Renal cortical epithelial cell (primary cell): ENCODE results near the gene C9orf50. TPM values are rescaled to one million over a fixed set of nuclear protein-coding genes. Genes with fewer than 3 reads are reported as not detected.
"Not testable (repeated sequence)": the region's sequence is repeated elsewhere in the genome, so short reads cannot be mapped to it uniquely, and the experiment has no call there.

Source experiments
- DNase-seq: peaks from one replicate; pipeline ENCODE4 v3.0.0-alpha.2; 2011; ENCODE audit warnings: low read depth
- total RNA-seq: library from RNA; depleted of rRNA; stranded (reverse); fragments of >200 nt; gene quantifications from 2 replicates; pipeline ENCODE4 v1.2.3, GENCODE V29; 2014

Gene C9orf50, protein sequence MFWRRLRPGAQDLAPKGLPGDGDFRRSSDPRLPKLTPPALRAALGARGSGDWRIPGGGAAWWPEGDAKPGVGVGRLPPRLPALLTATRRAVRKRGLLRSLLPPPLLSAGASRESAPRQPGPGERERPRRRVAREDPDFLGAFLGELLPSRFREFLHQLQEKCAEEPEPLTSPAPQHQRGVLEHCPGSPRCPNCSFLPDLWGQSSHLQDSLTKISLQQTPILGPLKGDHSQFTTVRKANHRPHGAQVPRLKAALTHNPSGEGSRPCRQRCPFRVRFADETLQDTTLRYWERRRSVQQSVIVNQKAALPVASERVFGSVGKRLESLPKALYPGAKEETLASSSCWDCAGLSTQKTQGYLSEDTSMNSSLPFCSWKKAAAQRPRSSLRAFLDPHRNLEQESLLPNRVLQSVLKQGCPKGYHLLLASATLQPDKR
- total RNA-seq = 0.05 TPM in 1 of 2 replicates, not detected in the other

DNA sequence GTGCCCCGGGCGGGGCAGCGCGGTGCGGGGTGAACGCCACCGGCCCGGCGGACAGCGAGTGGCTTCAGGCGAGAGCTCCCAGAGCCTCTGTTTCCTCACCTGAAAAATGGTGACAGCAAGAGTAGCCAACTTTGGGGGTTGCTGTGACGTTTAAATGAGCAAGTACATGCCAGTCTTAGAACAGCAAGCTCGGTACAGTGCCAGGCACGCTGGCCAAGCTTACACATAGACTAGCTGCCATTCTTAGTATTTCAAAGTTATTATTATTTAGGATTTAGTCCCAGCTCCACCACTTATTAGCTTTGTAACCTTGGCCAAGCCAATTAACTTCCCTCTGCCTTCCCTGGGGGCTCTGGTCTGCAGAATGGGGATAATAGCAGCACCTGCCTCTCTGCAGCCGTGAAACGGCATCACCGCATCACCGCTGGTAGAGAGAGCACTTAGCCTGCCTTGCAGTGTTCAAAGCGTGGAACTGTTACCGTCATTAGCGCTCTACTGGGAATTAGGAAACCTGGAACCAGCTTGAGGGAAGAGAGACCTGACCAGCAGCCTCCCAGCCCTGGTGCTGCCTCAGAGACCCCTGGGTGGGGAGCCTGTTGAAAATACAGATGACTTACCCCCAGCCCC, at the start of gene C9orf50:
Gene C9orf50, minus strand, starts transcription at position 433 of the 627 bp plus-strand sequence. CDS start 527 bp downstream, outside the sequence.
- DNase-seq = no peak

DNA sequence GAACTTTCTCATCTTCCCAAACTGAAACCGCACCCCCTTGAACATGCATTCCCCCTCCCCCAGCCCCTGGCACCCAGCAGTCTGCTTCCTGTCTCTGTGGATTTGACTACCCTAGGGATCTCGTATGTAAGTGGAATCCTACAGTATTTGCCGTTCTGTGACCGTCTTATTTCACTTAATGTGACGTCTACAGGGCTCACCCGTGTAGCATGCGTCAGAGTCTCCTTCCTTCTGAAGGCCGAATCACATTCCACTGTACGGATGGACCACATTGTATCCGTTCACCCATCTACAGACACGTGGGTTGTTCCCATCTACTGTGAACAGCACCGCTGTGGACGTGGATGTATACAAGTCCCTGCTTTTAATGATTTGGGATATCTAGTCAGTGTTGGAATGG, 49.0 kb upstream of the C9orf50 start:
- DNase-seq = no peak

DNA sequence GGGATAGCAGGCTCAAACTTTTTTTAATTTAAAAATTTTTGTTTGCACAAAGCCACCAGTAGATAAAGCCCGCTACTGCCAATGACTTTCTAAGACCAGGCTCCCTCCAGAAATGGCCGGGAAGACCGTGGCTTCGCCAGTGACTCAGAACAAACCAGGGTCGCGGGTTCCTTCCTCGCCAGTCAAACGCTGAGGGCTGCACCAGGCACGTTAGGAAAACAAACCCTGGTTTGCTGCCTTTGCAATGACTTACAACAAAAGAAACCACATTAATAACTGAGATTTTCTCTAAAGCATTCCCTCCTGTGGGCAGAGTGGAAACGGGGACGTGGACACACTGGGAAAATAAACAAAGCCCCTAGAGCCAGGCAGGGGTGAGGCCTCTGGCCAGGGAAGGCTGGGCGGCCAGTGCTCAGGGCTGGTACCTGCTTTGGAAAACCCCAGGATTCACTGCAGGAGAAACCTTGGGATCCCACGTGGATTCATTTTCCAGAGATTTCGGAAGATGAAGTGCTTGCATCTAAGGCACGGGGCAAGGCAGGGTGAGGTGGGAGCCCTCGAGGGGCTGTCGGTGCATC, 48.3 kb upstream of the C9orf50 start:
- peak; percentile 73 for DNase-seq

DNA sequence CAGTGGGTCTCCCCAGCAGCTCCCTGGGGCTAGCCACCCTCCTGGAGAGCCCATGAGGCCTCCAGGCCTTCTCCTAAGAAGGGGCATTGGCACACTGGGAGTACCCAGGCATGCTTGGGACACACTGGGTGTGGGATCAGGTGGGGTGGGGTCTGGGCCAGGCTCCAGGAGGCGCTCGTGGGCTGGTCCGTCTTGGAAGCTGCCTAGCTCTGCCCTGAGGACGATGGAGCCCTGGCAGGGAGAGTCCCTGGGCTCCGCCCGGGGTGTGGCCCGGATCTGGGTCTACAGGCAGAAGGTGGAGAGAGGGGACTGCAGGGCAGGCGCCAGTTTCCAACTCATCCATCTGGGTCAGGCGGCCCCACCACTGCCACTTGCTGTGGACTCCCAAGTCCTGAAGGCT, 46.9 kb upstream of the C9orf50 start:
- no peak for DNase-seq

DNA sequence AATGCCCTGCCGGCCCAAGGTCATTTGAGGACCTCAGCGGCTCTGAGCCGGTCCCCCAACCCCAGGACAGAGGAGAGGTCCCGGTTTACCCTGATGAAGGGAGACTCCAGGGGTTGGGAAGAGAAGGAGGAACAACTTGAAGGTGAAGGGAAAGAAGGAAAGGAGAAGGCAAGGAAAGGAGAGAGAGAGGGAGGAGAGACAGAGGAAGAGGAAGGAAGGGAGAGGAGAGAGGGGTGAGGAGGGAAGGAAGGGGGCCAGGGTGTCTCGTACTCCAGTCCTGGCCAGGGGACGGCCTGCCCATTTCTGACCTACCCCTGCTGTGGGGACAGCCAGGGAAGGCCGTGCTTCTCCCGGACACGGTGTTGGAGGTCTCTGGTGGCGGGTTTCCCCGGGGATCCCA, 46.5 kb upstream of the C9orf50 start:
- DNase-seq = no peak

DNA sequence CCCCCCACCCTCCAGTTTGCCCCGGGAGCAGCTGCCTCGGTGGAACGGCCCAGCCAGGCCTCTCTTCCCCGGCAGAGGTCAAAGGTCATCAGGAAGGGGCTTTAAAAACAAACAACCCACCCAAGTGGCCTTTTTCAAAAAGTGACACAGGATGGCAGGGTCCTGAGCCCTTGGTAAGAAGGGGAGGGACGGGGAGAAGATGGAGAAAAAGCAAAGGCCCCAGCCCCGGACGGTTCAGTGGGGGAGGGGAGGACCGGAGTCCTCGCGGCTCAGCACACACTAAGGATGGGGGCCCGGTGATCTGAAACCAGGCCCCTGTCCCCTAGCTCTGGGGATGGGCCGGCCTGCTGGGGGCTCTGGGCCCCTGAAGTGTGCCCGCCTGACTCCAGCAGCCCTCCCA, 45.7 kb upstream of the C9orf50 start:
- DNase-seq = no peak

DNA sequence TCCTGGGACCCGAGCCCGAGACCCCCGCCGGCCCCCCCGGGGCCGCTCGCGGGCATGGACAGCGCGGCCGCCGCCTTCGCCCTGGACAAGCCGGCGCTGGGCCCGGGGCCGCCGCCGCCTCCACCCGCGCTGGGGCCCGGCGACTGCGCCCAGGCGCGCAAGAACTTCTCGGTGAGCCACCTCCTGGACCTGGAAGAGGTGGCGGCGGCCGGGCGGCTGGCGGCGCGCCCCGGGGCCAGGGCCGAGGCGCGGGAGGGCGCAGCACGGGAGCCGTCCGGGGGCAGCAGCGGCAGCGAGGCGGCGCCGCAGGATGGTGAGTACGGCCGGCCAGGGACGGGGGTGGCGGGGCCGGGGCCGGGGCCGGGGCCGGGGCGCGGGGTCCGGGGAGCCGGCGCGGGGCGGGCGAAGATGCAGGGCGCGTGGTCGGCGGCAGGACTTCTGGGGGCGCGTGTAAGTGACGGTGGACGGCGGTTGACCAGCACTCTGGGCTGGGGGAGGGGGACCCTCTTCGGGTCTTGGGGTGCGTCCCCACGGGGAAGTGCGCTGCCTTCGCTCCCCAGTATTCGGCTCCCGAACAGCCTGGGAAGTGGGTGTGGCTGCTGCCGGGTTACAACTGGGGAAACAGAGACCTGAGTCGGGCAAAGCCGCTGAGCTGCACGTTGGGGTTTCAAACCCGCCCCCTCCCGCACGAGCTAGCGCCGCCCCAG, 45.1 kb upstream of the C9orf50 start:
- DNase-seq = no peak

DNA sequence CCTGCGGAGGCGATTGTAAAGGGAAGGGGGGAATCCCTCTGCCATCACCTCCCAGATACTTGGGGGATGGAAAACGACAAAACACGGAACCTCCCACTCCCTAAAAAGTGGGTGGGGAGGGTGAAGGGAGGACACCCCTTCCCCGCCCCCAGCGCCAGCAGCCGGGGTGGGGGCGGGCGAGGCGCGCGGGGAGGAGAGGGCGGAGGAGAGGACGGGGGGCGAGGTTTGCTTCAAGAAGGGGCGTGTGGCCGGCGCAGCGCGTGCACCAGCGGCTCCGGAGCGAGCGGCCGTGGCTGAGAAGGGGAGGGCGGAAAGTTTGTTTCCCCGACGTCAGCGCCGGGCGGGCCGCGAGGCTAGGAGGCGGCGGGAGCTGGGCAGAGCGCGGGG, 44.5 kb upstream of the C9orf50 start, which contains the start of gene PRRX2:
Gene PRRX2, plus strand, starts transcription at position 259 of the 387 bp plus-strand sequence. CDS start 221 bp downstream, outside the sequence.
- DNase-seq = no peak

DNA sequence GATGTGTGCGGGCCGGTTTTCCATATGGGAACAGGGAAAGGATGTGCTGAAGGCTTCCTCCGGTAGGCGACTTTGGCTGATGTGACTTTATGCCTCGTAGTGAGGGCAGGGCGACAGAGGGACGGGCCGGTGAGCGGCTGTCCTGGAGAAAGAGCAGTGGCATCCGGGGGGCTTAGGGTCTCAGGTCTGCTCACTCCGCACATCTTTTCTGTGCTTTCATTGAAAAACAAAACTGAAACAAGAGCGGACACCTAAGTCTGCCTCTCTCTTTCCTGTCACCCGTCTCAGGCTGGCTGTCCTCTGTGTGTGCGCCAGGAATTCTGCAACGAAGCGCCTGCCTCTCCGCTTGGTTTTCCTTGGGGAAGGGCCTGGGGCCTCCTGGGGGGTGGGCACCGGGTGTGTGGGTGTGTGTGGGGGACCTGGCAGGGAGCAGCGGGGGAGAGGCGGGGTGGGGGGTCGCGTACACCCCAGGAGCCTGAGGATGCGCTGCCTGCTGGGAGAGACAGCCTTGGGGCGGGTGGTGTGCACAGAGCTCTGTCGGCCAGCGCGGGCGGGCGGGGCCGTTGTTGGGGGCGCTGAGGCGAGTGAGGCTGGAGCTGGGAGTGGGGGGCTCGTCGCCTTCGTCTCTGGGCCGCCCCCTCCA, 44.0 kb upstream of the C9orf50 start:
- no peak for DNase-seq

DNA sequence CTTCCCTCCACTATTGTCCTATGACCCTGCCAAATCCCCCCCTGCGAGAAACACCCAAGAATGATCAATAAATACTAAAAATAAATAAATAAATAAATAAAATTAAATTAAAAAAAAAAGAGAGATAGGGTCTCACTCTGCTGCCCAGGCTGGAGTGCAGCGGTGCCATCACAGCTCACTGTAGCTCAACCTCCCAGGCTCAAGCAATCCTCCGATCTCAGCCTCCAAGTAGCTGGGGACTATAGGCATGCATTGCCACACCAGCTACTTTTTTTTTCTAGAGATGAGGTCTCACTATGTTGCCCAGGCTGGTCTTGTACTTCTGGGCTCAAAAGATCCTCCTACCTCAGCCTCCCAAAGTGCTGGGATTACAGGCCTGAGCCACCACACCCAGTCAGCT, 41.3 kb upstream of the C9orf50 start:
- not testable (repeated sequence) for DNase-seq

DNA sequence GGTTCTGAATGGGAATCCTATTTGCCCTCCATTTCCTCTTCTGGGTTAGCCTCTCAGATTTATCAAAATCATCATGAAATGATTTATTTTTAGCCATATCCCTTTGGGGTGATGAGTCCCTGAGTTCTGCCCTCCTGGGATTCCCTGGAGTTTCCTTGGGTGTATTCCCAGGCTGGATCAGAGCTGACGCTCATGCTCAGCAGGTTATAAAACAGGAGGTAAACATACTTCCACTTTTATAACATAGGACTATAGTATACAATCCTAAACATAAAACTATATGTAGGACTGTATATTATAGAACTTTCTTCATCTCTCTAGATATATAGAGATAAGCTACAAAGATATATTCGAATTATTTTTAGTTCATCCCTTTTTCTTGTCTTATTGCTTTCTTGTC, 40.1 kb upstream of the C9orf50 start:
- DNase-seq = no peak

DNA sequence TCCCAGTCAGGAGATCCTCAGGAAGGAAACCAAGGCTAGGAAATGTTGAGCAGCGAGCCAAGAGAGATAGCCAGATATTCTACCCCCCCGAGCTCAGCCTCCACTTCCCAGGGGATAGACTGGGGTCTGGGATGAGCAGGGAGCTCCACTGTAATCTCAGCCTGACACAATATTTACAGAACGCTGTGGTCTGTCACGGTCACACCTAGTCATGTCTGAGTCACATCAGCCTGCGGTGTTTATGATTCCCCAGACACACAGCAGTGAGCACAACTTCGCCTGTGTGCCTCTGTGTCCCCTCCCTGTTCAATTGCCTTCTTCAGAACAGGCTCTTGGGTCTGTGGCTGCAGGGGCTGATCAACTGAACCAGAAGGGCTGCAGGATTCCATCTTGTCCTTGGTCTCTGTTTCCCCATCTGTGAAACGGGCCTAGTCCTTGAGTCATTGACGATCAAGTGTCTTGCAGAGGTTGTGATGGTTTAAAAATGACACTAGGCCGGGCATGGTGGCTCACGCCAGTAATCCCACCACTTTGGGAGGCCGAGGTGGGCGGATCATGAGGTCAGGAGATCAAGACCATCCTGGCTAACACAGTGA, 36.0 kb upstream of the C9orf50 start:
- DNase-seq = peak; percentile 70

DNA sequence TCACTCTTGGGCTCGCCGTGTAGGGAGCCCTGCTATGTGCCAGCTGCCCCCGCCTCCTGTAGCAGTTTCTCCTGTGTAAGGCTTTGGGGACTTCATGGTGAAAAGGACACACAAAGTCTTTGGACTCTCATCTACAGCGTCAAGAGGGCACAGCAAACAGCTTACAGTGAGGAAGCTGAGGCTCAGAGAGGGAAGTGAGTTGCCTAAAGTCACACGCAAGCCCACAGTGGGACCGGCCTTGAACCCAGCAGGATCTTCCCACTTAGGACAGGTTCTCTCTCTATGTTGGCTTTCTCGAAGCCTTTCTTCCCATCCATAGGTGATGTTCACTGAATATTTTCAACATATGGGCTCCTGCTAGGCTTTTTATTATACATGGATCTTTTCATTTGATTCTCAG, 34.8 kb upstream of the C9orf50 start:
- DNase-seq = no peak

DNA sequence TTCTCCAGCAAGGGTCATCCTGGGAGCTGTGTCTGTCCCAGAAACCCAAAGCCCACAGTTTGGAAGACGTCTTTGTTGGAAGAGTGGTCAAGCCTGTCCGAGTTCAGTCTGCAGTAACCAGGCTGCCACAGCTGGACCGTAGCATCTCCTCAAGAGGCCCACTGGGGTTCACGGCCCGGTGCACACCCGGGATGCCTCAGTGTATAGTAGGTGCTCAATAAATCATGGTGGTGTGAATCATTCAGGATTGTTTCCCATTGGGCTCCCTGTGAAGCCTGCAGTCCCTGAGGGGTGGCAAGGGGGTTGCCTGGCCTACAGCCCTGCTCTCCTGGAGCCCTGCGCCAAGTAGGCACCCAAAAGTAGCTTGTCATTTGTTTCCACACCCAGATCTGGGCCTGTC, 34.3 kb upstream of the C9orf50 start:
- peak; percentile 8 for DNase-seq

DNA sequence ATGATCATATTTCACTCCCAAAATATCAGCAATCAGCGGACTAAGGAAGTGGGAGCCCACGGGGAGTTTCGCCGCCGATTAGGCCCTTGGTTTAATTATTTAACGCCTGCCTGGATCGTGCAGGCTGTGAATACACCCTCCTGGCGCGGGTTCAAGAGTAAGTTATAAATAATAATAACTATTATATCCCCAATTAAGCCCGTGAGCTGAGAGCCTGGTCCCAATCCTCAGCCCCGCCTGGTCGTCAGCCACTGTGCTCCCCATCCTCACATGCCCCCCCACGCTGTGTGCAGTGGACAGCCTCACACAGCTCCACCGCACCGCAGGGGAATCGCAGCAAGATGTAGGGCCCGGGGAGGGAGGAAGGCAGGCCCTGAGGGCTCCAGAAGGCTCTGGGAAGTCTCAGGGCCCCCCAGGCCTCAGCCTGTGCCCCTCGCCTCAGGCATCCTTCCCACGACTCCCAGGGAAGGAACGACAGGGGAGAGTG, 33.7 kb upstream of the C9orf50 start:
- DNase-seq = no peak

DNA sequence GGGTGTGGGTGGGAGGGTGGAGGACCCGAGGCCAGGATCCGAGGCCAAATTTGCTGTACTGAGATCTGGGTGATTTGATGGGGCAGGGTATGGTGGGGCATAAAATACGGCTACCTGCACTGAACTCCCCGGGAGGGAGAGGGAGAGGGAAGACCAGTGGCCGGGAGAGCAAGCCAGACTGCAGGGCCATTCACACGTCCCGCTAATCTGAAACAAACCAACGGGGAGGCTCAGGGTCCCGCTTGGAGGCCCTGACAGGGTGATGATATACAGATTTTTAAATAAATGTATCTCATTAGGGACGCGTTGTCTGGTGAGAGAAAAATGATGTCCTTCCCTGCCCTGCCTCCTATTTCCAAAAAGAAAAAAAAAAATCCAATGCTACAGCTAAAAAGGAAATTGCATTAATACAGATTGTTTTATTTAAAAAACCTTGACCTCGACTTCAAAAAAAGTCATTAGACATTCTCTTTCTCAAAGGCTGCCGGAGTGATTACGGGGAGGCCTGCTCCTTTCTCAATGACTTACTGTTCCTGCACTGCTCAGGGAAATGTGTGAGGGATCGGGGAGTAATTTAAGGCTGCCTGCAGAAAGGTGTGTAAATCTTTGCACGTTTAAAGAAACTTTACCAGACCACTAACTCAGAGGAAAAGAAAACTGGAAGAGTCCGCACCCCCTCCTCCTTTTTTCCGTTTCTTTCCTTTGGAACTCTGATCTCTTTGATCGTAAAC, 33.1 kb upstream of the C9orf50 start:
- peak; percentile 9 for DNase-seq

DNA sequence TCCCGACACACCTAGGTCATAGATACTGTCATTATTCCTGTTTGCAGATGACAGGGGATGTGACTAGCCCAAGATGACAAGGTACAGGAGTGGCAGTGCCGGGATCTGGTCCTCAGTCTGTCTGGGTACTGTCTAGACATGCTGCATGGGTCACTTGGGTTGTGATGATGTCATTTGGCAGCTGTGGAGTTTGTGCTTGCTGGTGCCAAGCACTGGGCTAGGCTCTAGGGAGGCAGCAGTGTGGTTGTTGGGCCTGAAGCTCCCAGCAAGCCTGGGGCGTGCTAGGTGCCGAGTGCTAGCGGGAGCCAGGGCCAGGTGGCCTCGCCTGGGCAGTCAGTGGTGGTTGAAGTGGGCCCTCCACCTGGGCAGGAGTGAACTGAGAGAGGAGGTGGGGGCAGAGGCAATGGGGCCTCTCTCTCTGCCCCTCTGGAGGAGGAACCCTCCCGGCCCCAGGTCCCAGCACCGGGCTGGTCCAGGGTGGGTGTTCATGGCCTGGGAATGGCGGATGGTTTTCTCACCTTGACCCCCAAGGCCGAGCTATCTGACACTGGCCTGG, 29.9 kb upstream of the C9orf50 start:
- no peak for DNase-seq

DNA sequence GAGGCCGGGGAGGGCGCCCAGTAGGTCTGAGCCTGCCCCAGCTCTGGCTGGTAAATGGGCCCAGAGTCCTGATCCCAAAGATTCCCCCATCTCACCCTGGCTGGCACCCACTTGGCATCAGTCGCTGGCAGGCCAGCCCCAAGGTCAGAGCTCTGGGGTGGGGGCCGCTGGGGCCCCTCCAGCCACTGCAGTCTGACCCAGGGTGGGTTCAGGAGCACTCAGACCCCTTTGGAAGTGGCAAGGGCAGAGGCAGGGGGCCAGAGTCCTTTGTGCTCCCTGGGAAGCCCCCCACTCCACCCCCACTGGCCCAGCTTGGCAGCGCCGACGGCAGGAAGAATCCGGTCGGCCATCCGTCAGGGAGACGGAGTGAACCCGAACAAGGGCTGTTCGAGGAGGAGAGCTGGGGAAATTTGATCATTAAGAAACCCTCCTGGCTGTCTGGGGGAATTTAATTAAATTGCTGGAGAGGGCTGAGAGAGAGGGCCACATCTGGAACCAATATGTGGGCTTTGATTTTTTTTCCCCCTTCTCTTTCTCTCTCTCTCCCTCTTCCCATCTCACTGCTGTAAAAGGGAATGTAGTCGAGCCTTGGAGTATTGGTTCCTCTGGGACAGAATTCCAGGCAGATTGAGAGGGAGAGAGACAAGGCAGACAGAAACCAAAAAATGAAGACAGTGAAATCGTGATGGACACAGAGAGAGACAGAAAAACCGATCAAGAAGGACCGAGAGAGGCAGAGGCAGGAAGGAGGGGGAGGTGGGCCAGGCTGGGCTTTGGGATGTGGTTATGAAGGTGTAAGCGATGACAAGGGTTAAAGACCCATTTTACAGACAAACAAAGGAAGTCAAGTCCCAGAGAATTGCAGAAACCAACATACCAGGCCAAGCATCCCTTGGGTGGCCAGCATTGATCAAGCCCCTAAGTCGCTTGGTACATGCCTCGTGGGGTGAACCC, 29.1 kb upstream of the C9orf50 start:
- DNase-seq = no peak

DNA sequence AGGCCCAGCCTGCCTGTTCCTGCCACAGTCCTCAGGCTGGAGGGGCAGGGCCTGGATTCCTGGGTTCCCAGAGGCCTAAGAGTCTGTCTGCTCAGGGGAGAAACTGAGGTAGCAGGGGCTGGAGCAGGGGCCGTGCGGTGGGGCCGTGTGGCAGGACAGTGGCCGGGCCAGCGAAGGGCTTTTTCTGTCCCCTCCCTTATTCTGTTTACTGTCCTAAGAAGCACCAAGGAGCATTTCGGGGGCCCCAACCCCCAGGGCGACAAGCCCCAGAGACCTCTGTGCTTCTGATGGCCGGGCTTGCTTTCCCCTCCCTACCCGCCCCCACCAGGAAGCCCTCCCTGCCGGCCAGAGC, 27.8 kb upstream of the C9orf50 start:
- DNase-seq = no peak
